ENCODE results near the gene NARF.

Gene NARF

DNA sequence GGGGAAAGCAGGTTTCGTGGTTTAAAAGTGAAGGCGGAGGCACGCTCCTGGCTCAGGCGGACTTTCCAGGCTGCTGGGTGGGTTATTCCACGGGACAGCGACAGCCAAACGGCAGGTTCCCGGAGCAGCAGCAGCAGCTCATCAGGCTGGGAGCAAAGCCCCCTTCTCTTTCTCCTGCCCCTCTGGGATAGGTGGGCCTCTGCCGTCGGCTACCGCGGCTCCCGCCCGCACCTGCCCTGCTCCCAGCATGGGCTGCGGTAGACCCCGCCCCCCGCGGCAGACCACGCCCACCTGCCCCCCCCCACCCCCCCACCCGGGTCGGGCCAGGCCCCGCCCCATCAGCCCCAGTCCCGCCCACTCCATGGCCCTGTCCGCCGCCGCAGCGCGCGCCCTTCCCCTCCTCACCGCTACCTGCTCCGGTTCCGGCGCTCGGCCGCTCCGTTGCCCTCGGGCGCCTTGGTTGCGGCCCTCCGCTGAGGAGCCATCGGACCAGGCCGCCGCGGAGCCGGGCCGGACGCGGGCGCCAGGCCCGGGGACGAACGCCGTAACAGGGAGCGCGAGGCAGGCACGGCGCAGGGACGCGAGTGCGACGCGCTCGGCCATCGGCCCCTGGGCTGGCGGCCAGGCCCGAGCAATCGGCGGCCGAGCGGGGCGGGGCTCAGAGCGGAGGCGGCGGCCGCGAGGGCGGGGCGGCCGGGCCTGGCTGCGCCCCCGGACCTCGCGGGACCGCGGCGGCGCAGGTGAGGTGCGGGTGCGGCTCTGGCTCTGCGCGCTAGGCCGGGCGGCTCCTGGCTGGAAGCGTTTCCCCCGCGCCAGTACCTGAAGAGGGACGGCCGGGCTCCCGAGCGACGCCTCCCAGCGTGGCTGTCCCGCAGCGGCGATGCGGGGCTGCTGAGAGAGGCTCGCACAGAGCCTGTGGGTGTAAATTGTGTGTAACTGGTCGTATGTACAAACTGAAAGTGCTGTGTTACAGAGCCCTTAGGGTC, 40.2 kb upstream of the NARF start, which contains the start of the genes HEXD and OGFOD3:
HEXD (plus strand) TSS at position 347 of the 986 bp plus-strand sequence. CDS start 1,453 bp downstream, outside the sequence.
OGFOD3 (minus strand) TSS at position 586 of the 986 bp plus-strand sequence; CDS start at position 485, 101 bp downstream.
- H3K9me3 Mint-ChIP-seq: no peaks in the 10 kb centered on the region
- peak within 1 kb of the TSS; percentile 25 to 83 for H3K27ac Mint-ChIP-seq
- peak within 1 kb of the TSS; percentile 73 to 81 for H3K4me3 Mint-ChIP-seq
- peaks cover 9 to 22% of the 10 kb centered on the region in 2 donors for H3K4me1 Mint-ChIP-seq (ENCODE audit: low read depth in 2 of 2)
- H3K36me3 Mint-ChIP-seq (ENCODE audit: insufficient read depth): peaks cover 27% of the 10 kb centered on the region
- H3K27me3 Mint-ChIP-seq: no peaks in the 10 kb centered on the region
- DNase-seq: peak; percentile 79 to 87 (median 85)
- peak; percentile 85 for ATAC-seq (replicated peaks)

DNA sequence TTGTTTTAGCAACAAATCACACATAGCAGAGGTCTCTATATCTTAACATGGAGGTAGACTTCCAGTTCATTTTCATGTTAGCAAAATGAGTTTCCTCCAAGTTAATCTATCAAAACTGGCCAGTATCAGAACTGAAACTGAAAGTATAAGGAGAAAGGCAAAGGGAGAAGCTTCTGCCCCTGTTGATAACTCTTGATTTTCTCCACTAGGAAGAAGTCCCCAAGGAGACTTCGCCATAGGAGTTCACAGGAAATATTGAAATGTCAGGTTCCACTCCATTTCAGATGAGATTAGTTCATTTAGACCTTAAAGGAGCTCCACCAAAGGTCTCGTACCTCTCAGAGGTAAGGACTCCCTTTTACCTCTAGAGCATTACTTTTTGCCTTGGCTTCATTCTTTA, 39.0 kb upstream of the NARF start:
- Mint-ChIP-seq H3K4me1 (ENCODE audit: low read depth in 2 of 2) (peaks cover 8 to 20% of the 10 kb centered on the region in 2 donors), H3K27ac (peak overlapping the region in 1 of 2 donors; percentile 83), H3K36me3 (ENCODE audit: insufficient read depth) (peaks cover 23% of the 10 kb centered on the region), H3K4me3 (peak overlapping the region; percentile 73 to 81), H3K27me3 (no peaks in the 10 kb centered on the region), H3K9me3 (no peaks in the 10 kb centered on the region)
- ATAC-seq (replicated peaks) (no peak), DNase-seq (no peak)

DNA sequence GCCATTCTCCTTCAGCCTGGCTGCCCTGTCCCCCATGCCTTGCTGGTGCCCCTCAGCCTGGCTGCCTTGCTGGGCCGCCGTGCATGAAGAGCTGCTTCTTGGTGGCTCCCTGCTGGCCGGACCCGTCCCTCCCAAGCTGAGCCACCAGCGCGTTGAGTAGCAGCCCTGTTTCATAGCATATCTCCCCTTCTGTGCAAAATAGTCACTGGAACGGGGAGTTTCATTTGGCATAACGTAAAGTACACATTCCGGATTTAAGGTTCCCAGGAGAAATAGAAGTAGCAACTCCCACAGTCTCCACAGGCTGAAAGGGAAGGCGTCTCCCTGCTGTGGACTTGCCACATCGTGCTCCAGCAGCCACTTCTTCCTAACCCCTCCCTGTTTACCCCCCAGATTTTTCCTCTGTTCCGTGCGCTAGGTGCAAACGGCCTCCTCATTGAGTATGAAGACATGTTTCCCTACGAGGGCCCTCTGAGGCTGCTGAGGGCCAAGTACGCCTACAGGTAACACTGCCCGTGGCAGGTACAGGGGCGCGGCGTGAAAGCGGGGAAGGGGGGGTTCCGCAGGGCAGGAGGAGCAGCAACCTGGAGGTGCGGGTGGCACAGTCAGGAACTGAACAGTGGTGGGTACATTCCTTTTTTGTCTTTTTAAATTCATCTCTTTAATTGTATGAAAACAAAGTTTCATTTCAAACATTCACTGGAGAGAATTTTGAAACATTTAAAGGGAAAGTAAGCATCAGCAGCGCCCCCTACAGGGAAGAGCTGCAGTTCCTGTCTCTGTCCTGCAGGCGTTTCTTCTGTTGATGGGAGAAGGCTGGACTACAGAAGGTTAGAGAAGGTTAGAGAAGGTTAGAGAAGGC, 34.3 kb upstream of the NARF start:
- peaks cover 11 to 22% of the 10 kb centered on the region in 2 donors for H3K4me1 Mint-ChIP-seq (ENCODE audit: low read depth in 2 of 2)
- H3K36me3 Mint-ChIP-seq (ENCODE audit: insufficient read depth): peaks cover 19% of the 10 kb centered on the region
- no peaks in the 10 kb centered on the region for H3K27me3 Mint-ChIP-seq
- peak overlapping the region in 1 of 2 donors; percentile 7 for H3K27ac Mint-ChIP-seq
- DNase-seq: peak; percentile 44 to 60 (median 52)
- ATAC-seq (replicated peaks): peak; percentile 58
- no peaks in the 10 kb centered on the region for H3K9me3 Mint-ChIP-seq
- H3K4me3 Mint-ChIP-seq: no peak overlapping the region

DNA sequence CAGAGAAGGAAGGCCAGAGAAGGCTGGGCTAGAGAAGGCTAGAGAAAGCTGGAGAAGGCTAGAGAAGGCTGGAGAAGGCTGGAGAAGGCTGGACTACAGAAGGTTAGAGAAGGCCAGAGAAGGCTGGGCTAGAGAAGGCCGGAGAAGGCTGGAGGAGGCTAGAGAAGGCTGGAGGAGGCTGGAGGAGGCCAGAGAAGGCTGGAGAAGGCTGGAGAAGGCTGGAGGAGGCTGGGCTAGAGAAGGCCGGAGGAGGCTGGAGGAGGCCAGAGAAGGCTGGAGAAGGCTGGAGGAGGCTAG, 33.7 kb upstream of the NARF start:
- Mint-ChIP-seq H3K36me3 (ENCODE audit: insufficient read depth) (peaks cover 19% of the 10 kb centered on the region), H3K27me3 (no peaks in the 10 kb centered on the region), H3K4me1 (ENCODE audit: low read depth in 2 of 2) (peaks cover 15 to 26% of the 10 kb centered on the region in 2 donors), H3K27ac (peak overlapping the region in 1 of 2 donors; percentile 7), H3K9me3 (no peaks in the 10 kb centered on the region), H3K4me3 (no peak overlapping the region)
- ATAC-seq (replicated peaks): no peak
- no peak for DNase-seq

DNA sequence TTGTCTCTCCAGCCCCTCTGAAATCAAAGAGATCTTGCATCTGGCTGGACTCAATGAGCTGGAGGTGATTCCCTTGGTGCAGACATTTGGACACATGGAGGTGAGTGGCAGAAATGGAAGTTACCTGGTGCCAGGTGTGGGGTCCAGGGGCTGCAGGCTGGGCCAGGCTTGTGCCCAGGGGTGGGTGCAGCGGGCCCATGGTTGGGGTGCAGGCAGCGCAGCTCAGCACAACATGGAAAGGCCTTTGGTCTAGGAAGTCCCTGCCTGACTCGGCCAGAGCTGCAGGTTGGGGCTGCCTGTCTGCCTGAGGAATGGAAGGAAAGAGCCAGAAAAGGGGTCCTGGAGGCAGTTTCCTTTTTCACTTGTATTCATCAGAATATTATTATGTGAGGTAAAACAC, 30.0 kb upstream of the NARF start:
- Mint-ChIP-seq H3K27me3 (no peaks in the 10 kb centered on the region), H3K27ac (no peak overlapping the region), H3K4me1 (ENCODE audit: low read depth in 2 of 2) (peaks cover 17 to 21% of the 10 kb centered on the region in 2 donors), H3K9me3 (no peaks in the 10 kb centered on the region), H3K36me3 (ENCODE audit: insufficient read depth) (peaks cover 9% of the 10 kb centered on the region), H3K4me3 (no peak overlapping the region)
- DNase-seq: no peak
- no peak for ATAC-seq (replicated peaks)

DNA sequence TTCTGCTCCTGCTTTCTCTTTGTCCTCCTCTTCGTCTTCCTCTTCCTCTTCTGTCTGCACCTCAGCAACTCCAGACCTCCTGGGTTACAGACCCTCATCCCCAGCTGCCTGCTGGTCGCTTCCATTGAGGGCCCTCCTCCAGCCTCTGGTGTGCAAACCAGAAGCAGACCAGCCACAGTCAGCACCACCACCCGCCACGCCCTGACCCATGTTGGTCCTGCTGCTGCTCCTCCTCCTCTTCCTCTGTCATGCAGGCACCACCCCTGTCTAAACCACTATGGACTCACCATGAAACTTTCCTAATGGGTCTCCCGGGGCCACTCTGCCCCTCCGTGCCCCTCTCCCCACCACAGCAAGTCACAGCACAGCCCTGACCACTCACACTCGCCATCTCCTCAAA, 28.7 kb upstream of the NARF start:
- Mint-ChIP-seq H3K36me3 (ENCODE audit: insufficient read depth) (peaks cover 7% of the 10 kb centered on the region), H3K4me3 (peak overlapping the region; percentile 32 to 64), H3K4me1 (ENCODE audit: low read depth in 2 of 2) (peaks cover 14 to 26% of the 10 kb centered on the region in 2 donors), H3K27me3 (no peaks in the 10 kb centered on the region), H3K27ac (peak overlapping the region; percentile 41 to 83), H3K9me3 (no peaks in the 10 kb centered on the region)
- no peak for ATAC-seq (replicated peaks)
- no peak for DNase-seq

DNA sequence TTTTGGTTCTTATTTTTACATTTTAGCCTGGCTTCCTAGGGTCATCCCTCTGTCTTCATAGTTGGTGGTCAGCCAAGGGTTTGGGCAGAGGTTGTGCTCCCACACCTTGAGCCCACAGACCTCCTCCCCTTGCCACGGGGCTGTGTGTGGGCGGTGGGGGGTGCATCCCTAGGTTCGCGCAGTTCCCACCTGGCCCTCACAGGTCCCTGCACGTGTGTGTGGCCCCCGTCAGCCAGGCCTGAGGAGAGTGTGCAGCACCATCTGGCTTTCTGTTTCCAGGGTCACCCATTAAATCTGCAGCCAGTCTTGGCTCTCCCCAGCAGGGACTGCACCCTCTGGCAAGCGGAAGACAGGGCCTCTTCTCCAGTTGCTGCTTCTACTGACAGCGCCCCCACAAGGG, 26.5 kb upstream of the NARF start:
- Mint-ChIP-seq H3K27me3 (no peaks in the 10 kb centered on the region), H3K27ac (no peak overlapping the region), H3K9me3 (no peaks in the 10 kb centered on the region), H3K4me3 (no peak overlapping the region), H3K36me3 (ENCODE audit: insufficient read depth) (peaks cover 7% of the 10 kb centered on the region), H3K4me1 (ENCODE audit: low read depth in 2 of 2) (peaks cover 14 to 23% of the 10 kb centered on the region in 2 donors)
- DNase-seq: no peak
- ATAC-seq (replicated peaks): no peak

DNA sequence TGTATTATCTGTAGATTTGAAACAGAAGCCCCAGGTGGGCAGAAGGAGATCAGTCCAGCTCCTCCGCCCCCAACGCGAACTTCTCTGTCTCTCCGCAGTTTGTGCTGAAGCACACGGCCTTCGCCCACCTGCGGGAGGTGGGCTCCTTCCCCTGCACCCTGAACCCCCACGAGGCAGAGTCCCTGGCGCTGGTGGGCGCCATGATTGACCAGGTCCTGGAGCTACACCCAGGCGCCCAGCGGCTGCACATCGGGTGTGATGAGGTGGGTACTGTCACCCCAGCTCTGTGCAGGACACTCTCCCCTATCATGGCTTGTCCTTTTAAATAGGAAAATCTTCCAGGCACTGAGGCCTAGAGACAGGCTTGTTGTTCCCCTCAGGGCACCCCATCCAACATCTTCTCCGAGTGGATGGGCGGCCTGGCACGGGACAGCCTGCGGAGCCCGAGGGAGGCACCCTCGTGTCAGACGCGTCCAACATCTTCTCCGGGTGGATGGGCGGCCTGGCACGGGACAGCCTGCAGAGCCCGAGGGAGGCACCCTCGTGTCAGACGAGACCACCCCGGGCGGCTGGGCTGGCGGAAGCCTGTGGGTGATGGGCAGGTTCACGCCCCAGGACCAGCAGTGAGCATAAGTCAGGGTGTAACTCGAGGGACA, 24.9 kb upstream of the NARF start:
- H3K27ac Mint-ChIP-seq: peak overlapping the region in 1 of 2 donors; percentile 53
- no peak overlapping the region for H3K4me3 Mint-ChIP-seq
- peaks cover 14 to 23% of the 10 kb centered on the region in 2 donors for H3K4me1 Mint-ChIP-seq (ENCODE audit: low read depth in 2 of 2)

DNA sequence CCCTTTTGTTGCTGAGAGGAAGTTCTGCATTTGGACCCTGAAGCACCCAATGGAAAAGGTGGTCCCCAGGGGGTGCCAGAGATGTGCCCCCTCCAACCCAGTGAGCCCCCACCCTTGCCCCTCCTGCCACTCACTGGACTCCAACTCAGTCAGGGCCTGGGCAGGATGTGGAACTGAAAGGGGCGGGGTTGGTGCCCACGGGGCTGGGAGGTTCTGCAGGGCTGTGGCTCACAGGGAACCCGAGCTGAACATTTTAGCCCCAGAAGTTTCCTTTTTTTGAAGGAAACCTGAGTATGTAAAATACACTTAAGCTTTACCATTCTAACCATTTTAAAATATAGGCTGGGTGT, 24.4 kb upstream of the NARF start:
- Mint-ChIP-seq H3K4me3 (peak overlapping the region in 1 of 2 donors; percentile 34), H3K27ac (peak overlapping the region; percentile 25 to 53), H3K36me3 (ENCODE audit: insufficient read depth) (peaks cover 12% of the 10 kb centered on the region), H3K27me3 (no peaks in the 10 kb centered on the region), H3K4me1 (ENCODE audit: low read depth in 2 of 2) (peaks cover 13 to 22% of the 10 kb centered on the region in 2 donors), H3K9me3 (no peaks in the 10 kb centered on the region)
- DNase-seq (peak in 1 of 3 experiments; percentile 20), ATAC-seq (replicated peaks) (peak; percentile 81)

More for the DNA sequence above, 24.9 kb upstream of the NARF start:
- Mint-ChIP-seq H3K36me3 (ENCODE audit: insufficient read depth) (peaks cover 12% of the 10 kb centered on the region), H3K27me3 (no peaks in the 10 kb centered on the region), H3K9me3 (no peaks in the 10 kb centered on the region)
- DNase-seq (no peak), ATAC-seq (replicated peaks) (no peak)

DNA sequence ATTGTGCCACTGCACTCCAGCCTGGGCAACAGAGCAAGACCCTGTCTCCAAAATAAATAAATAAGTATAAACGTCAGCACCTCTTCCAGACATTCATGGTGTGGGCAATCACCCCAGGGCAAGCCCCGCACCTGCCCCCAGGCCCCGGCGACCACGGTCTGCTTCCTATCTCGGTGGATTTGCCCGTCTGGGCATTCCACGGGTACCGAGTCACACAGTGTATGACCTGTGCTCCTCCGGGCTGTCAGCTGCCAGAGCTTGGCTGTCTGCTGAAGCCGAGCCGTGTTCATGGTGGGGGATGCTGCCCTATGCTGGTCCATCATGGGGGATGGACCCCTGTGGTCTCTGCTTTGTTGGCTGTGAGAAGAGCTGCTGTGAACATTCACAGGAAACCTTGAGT, 23.4 kb upstream of the NARF start:
- DNase-seq (no peak), ATAC-seq (replicated peaks) (no peak)
- H3K27ac Mint-ChIP-seq: peak overlapping the region in 1 of 2 donors; percentile 25
- H3K27me3 Mint-ChIP-seq: no peaks in the 10 kb centered on the region
- H3K36me3 Mint-ChIP-seq (ENCODE audit: insufficient read depth): peaks cover 15% of the 10 kb centered on the region
- peaks cover 4 to 14% of the 10 kb centered on the region in 2 donors for H3K4me1 Mint-ChIP-seq (ENCODE audit: low read depth in 2 of 2)
- no peaks in the 10 kb centered on the region for H3K9me3 Mint-ChIP-seq
- no peak overlapping the region for H3K4me3 Mint-ChIP-seq

DNA sequence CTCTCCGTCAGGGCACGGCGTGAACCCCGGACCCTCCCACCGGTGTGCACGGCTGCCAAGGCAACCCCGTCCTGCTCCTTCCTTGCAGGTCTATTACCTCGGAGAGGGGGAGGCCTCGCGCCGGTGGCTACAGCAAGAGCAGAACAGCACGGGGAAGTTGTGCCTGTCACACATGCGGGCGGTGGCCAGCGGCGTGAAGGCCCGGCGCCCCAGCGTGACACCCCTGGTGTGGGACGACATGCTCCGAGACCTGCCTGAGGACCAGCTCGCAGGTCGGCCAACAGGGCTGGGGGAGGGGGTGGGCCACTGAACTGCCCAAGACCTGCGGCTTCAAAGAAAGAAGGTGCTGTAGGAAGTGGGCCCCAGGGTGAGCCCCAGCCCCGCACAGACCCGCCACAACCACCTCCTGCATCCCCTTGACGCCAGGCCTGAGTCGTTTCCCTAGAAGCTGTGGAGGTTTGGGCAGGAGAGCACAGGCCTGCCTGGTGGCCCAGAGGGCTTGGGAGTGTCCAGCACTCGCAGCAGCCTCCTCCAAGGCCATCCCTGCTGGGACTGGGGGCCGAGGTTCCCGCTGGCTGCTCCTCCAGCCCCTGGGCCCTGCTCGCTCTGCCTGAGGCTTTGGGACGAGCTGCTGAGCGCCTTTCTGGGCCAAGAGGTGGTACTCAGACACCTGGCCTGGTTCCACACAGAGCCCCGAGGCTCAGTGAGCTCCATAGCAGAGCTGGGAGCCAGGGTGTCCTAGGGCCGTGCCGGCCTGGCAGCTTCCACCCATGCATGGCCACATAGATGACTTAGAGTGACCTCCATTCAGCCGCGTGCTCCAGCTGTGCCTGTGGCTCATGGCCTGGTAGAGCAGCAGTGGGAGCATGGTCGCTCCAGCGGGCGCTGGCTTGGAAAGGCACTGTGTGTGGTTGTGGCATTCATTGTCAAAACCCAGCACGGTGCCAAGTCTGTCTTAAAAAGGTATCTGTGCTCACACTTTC, 22.6 kb upstream of the NARF start:
- Mint-ChIP-seq H3K9me3 (no peaks in the 10 kb centered on the region), H3K27ac (no peak overlapping the region), H3K4me3 (no peak overlapping the region), H3K27me3 (no peaks in the 10 kb centered on the region), H3K4me1 (ENCODE audit: low read depth in 2 of 2) (peaks cover 3 to 17% of the 10 kb centered on the region in 2 donors), H3K36me3 (ENCODE audit: insufficient read depth) (peaks cover 12% of the 10 kb centered on the region)
- ATAC-seq (replicated peaks): no peak
- no peak for DNase-seq

All from effector memory CD8-positive, alpha-beta T cell (primary cell).